ENCODE data around the gene FAM135A. TPM values are rescaled to one million over a fixed set of nuclear protein-coding genes. Genes with fewer than 3 reads are reported as not detected.
A peak's percentile ranks its signal among the peaks of the same experiment; 100 is the strongest.

Gene FAM135A
- total and polyA plus RNA-seq, 2 donors from 2014 or later = 8.5 to 48.4 TPM

DNA sequence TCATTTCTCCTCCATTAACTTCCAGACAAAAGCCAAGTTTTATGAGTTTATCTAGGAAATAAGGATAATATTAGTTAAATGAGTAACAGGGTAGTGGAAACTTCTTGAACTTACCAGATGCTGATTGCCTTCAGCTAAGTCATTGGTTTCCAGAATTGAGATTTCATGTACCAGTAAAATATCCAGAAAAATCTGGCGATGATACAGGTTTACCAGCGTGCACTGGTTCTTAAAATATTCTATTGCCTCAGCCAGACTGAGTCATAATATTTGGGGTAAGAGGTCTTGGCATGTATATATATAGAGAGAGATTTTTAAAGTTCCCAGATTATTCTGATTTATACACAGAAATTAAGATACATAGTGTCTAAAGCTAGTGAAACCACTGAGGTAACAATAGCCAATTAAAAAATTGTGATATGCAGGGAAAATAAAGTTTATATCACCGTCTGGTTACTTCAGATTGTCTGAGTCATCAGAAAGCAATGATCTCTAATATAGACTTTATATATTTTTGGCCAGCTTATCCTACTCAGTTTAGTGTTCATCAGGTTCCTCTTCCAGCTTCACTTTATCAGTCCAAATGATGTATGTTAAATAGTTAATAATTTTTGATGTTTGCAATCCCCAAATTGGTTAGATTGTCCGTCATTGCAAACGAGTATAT is 113.9 kb downstream of the FAM135A start:
- no peak overlapping the region for H3K27ac ChIP-seq (ENCODE audit: low read depth in 2 of 2, low read length in 2 of 2)
- H3K36me3 ChIP-seq (ENCODE audit: control insufficient read depth in 2 of 3, insufficient read depth in 3 of 3, low read length in 3 of 3) = peaks cover 0 to 12% (median 2%) of the 10 kb centered on the region in 3 donors
- no peaks in the 10 kb centered on the region for H3K4me1 ChIP-seq (ENCODE audit: control insufficient read depth in 2 of 3, insufficient read depth in 2 of 3, low read depth in 1 of 3, low read length in 3 of 3)
- DNase-seq = no peak
- intact Hi-C loops (cut with DNase I) = no loop called here
- no peak overlapping the region for H3K4me3 ChIP-seq (ENCODE audit: low read length in 3 of 3)
- no peak overlapping the region for H3K9ac ChIP-seq (ENCODE audit: low read length in 3 of 3)
- no peaks in the 10 kb centered on the region for H3K9me3 ChIP-seq (ENCODE audit: control insufficient read depth in 2 of 3, insufficient read depth in 1 of 3, low read length in 3 of 3)
- no peak for TF ChIP-seq CTCF (IDR thresholded peaks at IDR 0.05; ENCODE audit: borderline replicate concordance, extremely low read depth, insufficient read depth)
- no peaks in the 10 kb centered on the region for H3K27me3 ChIP-seq (ENCODE audit: control insufficient read depth, insufficient read depth, low read length)
- FAIRE-seq = no peak

GRCh38 chr6:70530023-70530422 is 116.7 kb downstream of the FAM135A start:
- Histone ChIP-seq H3K9me3 (ENCODE audit: control insufficient read depth in 2 of 3, insufficient read depth in 1 of 3, low read length in 3 of 3) (no peaks in the 10 kb centered on the region), H3K4me1 (ENCODE audit: control insufficient read depth in 2 of 3, insufficient read depth in 2 of 3, low read depth in 1 of 3, low read length in 3 of 3) (no peaks in the 10 kb centered on the region), H3K27ac (ENCODE audit: low read depth in 2 of 2, low read length in 2 of 2) (no peak overlapping the region), H3K4me3 (ENCODE audit: low read length in 3 of 3) (no peak overlapping the region), H3K36me3 (ENCODE audit: control insufficient read depth in 2 of 3, insufficient read depth in 3 of 3, low read length in 3 of 3) (peaks cover 0 to 12% (median 2%) of the 10 kb centered on the region in 3 donors), H3K9ac (ENCODE audit: low read length in 3 of 3) (no peak overlapping the region), H3K27me3 (ENCODE audit: control insufficient read depth, insufficient read depth, low read length) (no peaks in the 10 kb centered on the region)
- intact Hi-C loops (cut with DNase I) = no loop called here
- TF ChIP-seq CTCF (IDR thresholded peaks at IDR 0.05; ENCODE audit: borderline replicate concordance, extremely low read depth, insufficient read depth) = no peak
- DNase-seq = no peak
- FAIRE-seq = peak; percentile 29

- DNase-seq = no peak
- Histone ChIP-seq H3K9ac (ENCODE audit: low read length in 3 of 3) (no peak overlapping the region), H3K9me3 (ENCODE audit: control insufficient read depth in 2 of 3, insufficient read depth in 1 of 3, low read length in 3 of 3) (no peaks in the 10 kb centered on the region), H3K27me3 (ENCODE audit: control insufficient read depth, insufficient read depth, low read length) (no peaks in the 10 kb centered on the region), H3K36me3 (ENCODE audit: control insufficient read depth in 2 of 3, insufficient read depth in 3 of 3, low read length in 3 of 3) (peaks cover 0 to 12% (median 4%) of the 10 kb centered on the region in 3 donors), H3K27ac (ENCODE audit: low read depth in 2 of 2, low read length in 2 of 2) (no peak overlapping the region), H3K4me1 (ENCODE audit: control insufficient read depth in 2 of 3, insufficient read depth in 2 of 3, low read depth in 1 of 3, low read length in 3 of 3) (no peaks in the 10 kb centered on the region), H3K4me3 (ENCODE audit: low read length in 3 of 3) (no peak overlapping the region)
- FAIRE-seq = no peak
- TF ChIP-seq CTCF (IDR thresholded peaks at IDR 0.05; ENCODE audit: borderline replicate concordance, extremely low read depth, insufficient read depth) = no peak
- intact Hi-C loops (cut with DNase I) = no loop called here
Observed at GRCh38 chr6:70531133-70531532, 117.8 kb downstream of the FAM135A start.

- peaks cover 0 to 2% (median 0%) of the 10 kb centered on the region in 3 donors for H3K36me3 ChIP-seq (ENCODE audit: control insufficient read depth in 2 of 3, insufficient read depth in 3 of 3, low read length in 3 of 3)
- TF ChIP-seq CTCF (IDR thresholded peaks at IDR 0.05; ENCODE audit: borderline replicate concordance, extremely low read depth, insufficient read depth) = no peak
- H3K4me3 ChIP-seq (ENCODE audit: low read length in 3 of 3) = no peak overlapping the region
- no peaks in the 10 kb centered on the region for H3K27me3 ChIP-seq (ENCODE audit: control insufficient read depth, insufficient read depth, low read length)
- H3K9ac ChIP-seq (ENCODE audit: low read length in 3 of 3) = no peak overlapping the region
- FAIRE-seq (no peak), DNase-seq (no peak)
- intact Hi-C loops (cut with DNase I) = no loop called here
- H3K9me3 ChIP-seq (ENCODE audit: control insufficient read depth in 2 of 3, insufficient read depth in 1 of 3, low read length in 3 of 3) = no peaks in the 10 kb centered on the region
- H3K4me1 ChIP-seq (ENCODE audit: control insufficient read depth in 2 of 3, insufficient read depth in 2 of 3, low read depth in 1 of 3, low read length in 3 of 3) = no peaks in the 10 kb centered on the region
- H3K27ac ChIP-seq (ENCODE audit: low read depth in 2 of 2, low read length in 2 of 2) = no peak overlapping the region
Observed at GRCh38 chr6:70537266-70537665, 124.0 kb downstream of the FAM135A start.
